ENCODE data around the gene VPREB3.

GRCh38 chr22:23796461-23796860 lies 42.2 kb upstream of the VPREB3 start:
- TF ChIP-seq CTCF (IDR thresholded peaks at IDR 0.05) (no peak), EP300 (IDR thresholded peaks at IDR 0.05) (no peak)
